Embryonic facial prominence (tissue), 1 donor: ENCODE data around the gene DPEP2NB.
"Not testable (repeated sequence)": the region's sequence is repeated elsewhere in the genome, so short reads cannot be mapped to it uniquely, and the experiment has no call there.

Experiments used
- DNase-seq: peaks from one replicate; pipeline ENCODE4 v3.0.0-alpha.2; 2016; ENCODE audit errors: extremely low spot score

The DPEP2NB gene

GRCh38 chr16:68015681-68016080, at the start of gene DPEP2NB:
Gene DPEP2NB (minus strand): TSS chr16:68015911. CDS start chr16:68015770, 141 bp downstream.
- DNase-seq, result no peak

GRCh38 chr16:68064791-68065365, 49.2 kb upstream of the DPEP2NB start:
- no peak for DNase-seq

- DNase-seq, result no peak
Measured at GRCh38 chr16:68062910-68063393, 47.2 kb upstream of the DPEP2NB start.

- DNase-seq, result no peak
Measured at GRCh38 chr16:68061396-68061795, 45.7 kb upstream of the DPEP2NB start.

GRCh38 chr16:68059804-68060203, 44.1 kb upstream of the DPEP2NB start:
- no peak for DNase-seq

- DNase-seq, result no peak
Measured at GRCh38 chr16:68055395-68055794, 39.7 kb upstream of the DPEP2NB start.

GRCh38 chr16:68049449-68049848, 33.7 kb upstream of the DPEP2NB start:
- DNase-seq, result no peak

GRCh38 chr16:68047987-68048386, 32.3 kb upstream of the DPEP2NB start:
- no peak for DNase-seq

- no peak for DNase-seq
Measured at GRCh38 chr16:68046106-68046505, 30.4 kb upstream of the DPEP2NB start.

GRCh38 chr16:68041783-68042182, 26.1 kb upstream of the DPEP2NB start:
- no peak for DNase-seq

GRCh38 chr16:68040506-68041288, 25.0 kb upstream of the DPEP2NB start:
- no peak for DNase-seq

GRCh38 chr16:68037841-68038597, 22.3 kb upstream of the DPEP2NB start:
- DNase-seq, result no peak

GRCh38 chr16:68035227-68035626, 19.5 kb upstream of the DPEP2NB start:
- DNase-seq, result no peak

- no peak for DNase-seq
Measured at GRCh38 chr16:68033101-68033500, 17.4 kb upstream of the DPEP2NB start.

- no peak for DNase-seq
Measured at GRCh38 chr16:68031951-68032350, 16.2 kb upstream of the DPEP2NB start.

- DNase-seq, result not testable (repeated sequence)
Measured at GRCh38 chr16:68030108-68030507, 14.4 kb upstream of the DPEP2NB start.

- DNase-seq, result no peak
Measured at GRCh38 chr16:68028996-68029395, 13.3 kb upstream of the DPEP2NB start.

- peak; percentile 83 for DNase-seq
Measured at GRCh38 chr16:68022728-68023537, 7.2 kb upstream of the DPEP2NB start, which contains the start of the genes DDX28 and DUS2. Gene DDX28 (minus strand): TSS chr16:68023232. CDS start chr16:68023202, 30 bp downstream. Gene DUS2 (plus strand): TSS chr16:68023284. CDS start chr16:68038024, 14,740 bp downstream.

GRCh38 chr16:68022278-68022727, 6.6 kb upstream of the DPEP2NB start:
- no peak for DNase-seq

GRCh38 chr16:68021490-68021889, 5.8 kb upstream of the DPEP2NB start:
- no peak for DNase-seq

GRCh38 chr16:68019167-68019680, 3.5 kb upstream of the DPEP2NB start:
- no peak for DNase-seq
